ENCODE data around the gene FZD2. TPM values are rescaled to one million over a fixed set of nuclear protein-coding genes. Genes with fewer than 3 reads are reported as not detected.
A peak's percentile ranks its signal among the peaks of the same experiment; 100 is the strongest.

Gene FZD2
- total and polyA plus RNA-seq, 4 donors = 0.37 to 0.61 (median 0.42) TPM; not detected in 1

GRCh38 chr17:44555099-44555498, 2.2 kb upstream of the FZD2 start:
- Histone ChIP-seq H3K27ac (ENCODE audit: low read depth in 1 of 2, low read length in 2 of 2) (no peak overlapping the region), H3K9me3 (ENCODE audit: control insufficient read depth in 4 of 4, low read length in 3 of 4) (peaks cover 0 to 3% (median 0%) of the 10 kb centered on the region in 4 donors), H3K4me1 (ENCODE audit: control insufficient read depth in 4 of 4, insufficient read depth in 4 of 4, low read length in 3 of 4) (peaks cover 9 to 20% (median 11%) of the 10 kb centered on the region in 4 donors), H3K4me3 (ENCODE audit: low read depth in 1 of 3, low read length in 3 of 3) (no peak overlapping the region), H3K36me3 (ENCODE audit: control insufficient read depth in 4 of 4, insufficient read depth in 3 of 4, low read depth in 1 of 4, low read length in 3 of 4) (no peaks in the 10 kb centered on the region), H3K9ac (ENCODE audit: low read depth in 1 of 2, low read length in 2 of 2) (no peak overlapping the region), H3K27me3 (ENCODE audit: control insufficient read depth in 4 of 4, insufficient read depth in 4 of 4, low read length in 3 of 4) (peaks cover 0 to 20% (median 2%) of the 10 kb centered on the region in 4 donors)
- TF ChIP-seq MAX (IDR thresholded peaks at IDR 0.05) (no peak), GABPA (IDR thresholded peaks at IDR 0.05 in 1 of 2, conservative IDR thresholded peaks at IDR 0.05 in 1 of 2) (no peak), CTCF (IDR thresholded peaks at IDR 0.05; ENCODE audit: low read depth, low read length, missing input control) (no peak)
- DNase-seq (ENCODE audit: low spot score) = no peak
- 48% methylated on average over 5 of the region's 5 CpGs for whole genome bisulfite sequencing

- H3K36me3 ChIP-seq (ENCODE audit: control insufficient read depth in 4 of 4, insufficient read depth in 3 of 4, low read depth in 1 of 4, low read length in 3 of 4) = no peaks in the 10 kb centered on the region
- TF ChIP-seq MAX (IDR thresholded peaks at IDR 0.05) = peak; percentile 35
- TF ChIP-seq HNF4A (conservative IDR thresholded peaks at IDR 0.05) = no peak
- no peak overlapping the region for H3K9ac ChIP-seq (ENCODE audit: low read depth in 1 of 2, low read length in 2 of 2)
- peaks cover 9 to 20% (median 11%) of the 10 kb centered on the region in 4 donors for H3K4me1 ChIP-seq (ENCODE audit: control insufficient read depth in 4 of 4, insufficient read depth in 4 of 4, low read length in 3 of 4)
- peaks cover 0 to 3% (median 0%) of the 10 kb centered on the region in 4 donors for H3K9me3 ChIP-seq (ENCODE audit: control insufficient read depth in 4 of 4, low read length in 3 of 4)
- H3K27me3 ChIP-seq (ENCODE audit: control insufficient read depth in 4 of 4, insufficient read depth in 4 of 4, low read length in 3 of 4) = peaks cover 0 to 20% (median 2%) of the 10 kb centered on the region in 4 donors
- H3K4me3 ChIP-seq (ENCODE audit: low read depth in 1 of 3, low read length in 3 of 3) = peak overlapping the region in 2 of 3 donors; percentile 6 to 52
- H3K27ac ChIP-seq (ENCODE audit: low read depth in 1 of 2, low read length in 2 of 2) = peak overlapping the region in 1 of 2 donors; percentile 31
- WGBS = 5% methylated on average over 28 of the region's 28 CpGs
- no peak for DNase-seq (ENCODE audit: low spot score)
Observed at GRCh38 chr17:44556166-44556831, 985 bp upstream of the FZD2 start.

- 1% methylated on average over 69 of the region's 69 CpGs for WGBS
- Histone ChIP-seq H3K27me3 (ENCODE audit: control insufficient read depth in 4 of 4, insufficient read depth in 4 of 4, low read length in 3 of 4) (peaks cover 0 to 24% (median 2%) of the 10 kb centered on the region in 4 donors), H3K4me3 (ENCODE audit: low read depth in 1 of 3, low read length in 3 of 3) (peak overlapping the region in 2 of 3 donors; percentile 34 to 52), H3K9me3 (ENCODE audit: control insufficient read depth in 4 of 4, low read length in 3 of 4) (peaks cover 0 to 3% (median 0%) of the 10 kb centered on the region in 4 donors), H3K36me3 (ENCODE audit: control insufficient read depth in 4 of 4, insufficient read depth in 3 of 4, low read depth in 1 of 4, low read length in 3 of 4) (no peaks in the 10 kb centered on the region), H3K9ac (ENCODE audit: low read depth in 1 of 2, low read length in 2 of 2) (no peak overlapping the region), H3K27ac (ENCODE audit: low read depth in 1 of 2, low read length in 2 of 2) (no peak overlapping the region), H3K4me1 (ENCODE audit: control insufficient read depth in 4 of 4, insufficient read depth in 4 of 4, low read length in 3 of 4) (peaks cover 9 to 20% (median 11%) of the 10 kb centered on the region in 4 donors)
- TF ChIP-seq SP1 (IDR thresholded peaks at IDR 0.05) (no peak), ZBTB33 (IDR thresholded peaks at IDR 0.05) (no peak), NR2F2 (IDR thresholded peaks at IDR 0.05) (no peak), HNF4A (conservative IDR thresholded peaks at IDR 0.05) (no peak), HNF4G (IDR thresholded peaks at IDR 0.05) (no peak), FOXA2 (IDR thresholded peaks at IDR 0.05) (no peak), CTCF (IDR thresholded peaks at IDR 0.05; ENCODE audit: low read depth, low read length, missing input control) (no peak), RXRA (IDR thresholded peaks at IDR 0.05) (no peak)
- no peak for DNase-seq (ENCODE audit: low spot score)
Observed at GRCh38 chr17:44557651-44558285, 484 bp downstream of the FZD2 start.
